Pulmonary artery endothelial cell (primary cell): ENCODE measurements around the gene NTM. TPM values are rescaled to one million over a fixed set of nuclear protein-coding genes. Genes with fewer than 3 reads are reported as not detected.

Experiments
- DNase-seq: peaks from one replicate; pipeline ENCODE4 v3.0.0-alpha.2; 2011; ENCODE audit warnings: low read depth, low spot score
- total RNA-seq: library from RNA; depleted of rRNA; stranded (reverse); fragments of >200 nt; gene quantifications from 2 replicates; pipeline ENCODE4 v1.2.3, GENCODE V29; 2014

NTM gene
- total RNA-seq, 1 donor from 2014 or later, result 2.6 TPM

DNA sequence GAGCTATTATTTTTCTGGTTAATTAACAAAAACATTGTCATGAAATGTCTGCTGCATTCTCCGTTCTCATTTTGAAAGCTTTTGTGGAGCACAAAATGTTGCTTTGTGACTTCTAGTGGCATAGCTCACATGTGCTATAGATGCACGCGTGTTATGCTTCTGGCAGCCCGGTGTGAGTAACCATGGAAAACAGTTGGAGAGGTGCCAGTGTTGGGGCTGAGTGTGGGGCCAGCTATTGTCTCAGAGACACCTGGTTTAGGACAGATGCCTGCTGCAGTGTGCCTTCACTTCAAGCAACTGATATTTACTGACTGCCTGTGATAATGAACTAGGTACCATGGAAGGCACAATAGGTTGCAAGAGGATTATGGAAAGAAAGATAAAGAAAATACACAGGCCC, 760.6 kb downstream of the NTM start:
- DNase-seq, result no peak

GRCh38 chr11:132131961-132132360, 761.5 kb downstream of the NTM start:
- no peak for DNase-seq

GRCh38 chr11:132134322-132134721, 763.9 kb downstream of the NTM start:
- DNase-seq, result no peak

DNA sequence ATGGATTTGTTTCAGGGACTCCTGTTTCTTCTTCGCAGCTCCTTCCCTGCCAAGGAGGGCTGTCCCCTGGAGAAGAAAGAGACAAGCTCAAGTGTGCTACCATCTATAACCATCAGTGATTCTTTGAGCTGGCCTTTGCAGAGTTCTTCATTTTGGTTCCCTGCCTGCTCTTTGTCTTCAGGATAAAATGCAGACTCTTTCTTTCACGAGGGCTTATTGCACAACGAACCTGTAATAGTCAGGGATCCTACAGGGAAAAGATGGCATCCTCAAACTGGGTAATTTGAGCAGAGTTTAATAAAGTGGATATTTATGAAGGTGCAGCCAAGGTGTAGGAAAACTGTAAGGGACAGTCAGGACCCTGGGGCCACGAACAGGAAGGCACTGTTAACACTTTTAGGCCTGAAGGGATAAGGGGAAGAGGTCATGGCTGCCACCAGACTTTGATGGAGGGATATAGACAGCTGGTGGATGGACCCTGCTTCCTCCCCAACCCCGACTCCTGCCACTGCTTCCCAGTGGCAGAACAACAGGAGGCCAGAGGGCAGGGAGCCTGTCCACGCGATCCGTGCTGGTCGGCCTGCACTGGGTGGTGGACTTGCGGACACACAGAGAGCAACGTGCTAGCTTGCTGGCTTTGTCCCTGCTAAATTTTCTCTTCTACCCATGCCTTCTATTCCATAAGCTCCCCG, 767.0 kb downstream of the NTM start:
- no peak for DNase-seq

GRCh38 chr11:132137981-132138313, 767.5 kb downstream of the NTM start:
- DNase-seq, result no peak

- no peak for DNase-seq
Observed at GRCh38 chr11:132139181-132139580, 768.8 kb downstream of the NTM start.

DNA sequence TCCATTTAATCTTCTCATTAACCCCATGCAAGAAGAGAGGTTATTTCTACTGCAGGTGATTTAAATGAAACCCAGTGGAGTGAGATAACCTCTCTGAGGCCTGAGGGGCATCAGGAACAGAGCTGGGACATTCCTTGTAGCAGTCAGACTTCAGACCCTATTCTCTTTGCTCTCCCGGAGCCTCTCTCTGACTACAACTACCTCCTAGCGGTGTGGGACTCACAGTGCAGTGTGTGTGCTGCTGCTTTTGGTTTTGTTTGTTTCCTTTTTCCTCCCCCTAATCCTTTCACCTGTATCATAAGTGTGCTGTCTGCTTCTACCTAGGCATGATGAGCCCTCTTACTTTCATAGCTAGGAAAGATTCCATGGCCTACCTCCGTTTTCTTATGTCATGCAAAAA, 769.6 kb downstream of the NTM start:
- DNase-seq, result no peak

DNA sequence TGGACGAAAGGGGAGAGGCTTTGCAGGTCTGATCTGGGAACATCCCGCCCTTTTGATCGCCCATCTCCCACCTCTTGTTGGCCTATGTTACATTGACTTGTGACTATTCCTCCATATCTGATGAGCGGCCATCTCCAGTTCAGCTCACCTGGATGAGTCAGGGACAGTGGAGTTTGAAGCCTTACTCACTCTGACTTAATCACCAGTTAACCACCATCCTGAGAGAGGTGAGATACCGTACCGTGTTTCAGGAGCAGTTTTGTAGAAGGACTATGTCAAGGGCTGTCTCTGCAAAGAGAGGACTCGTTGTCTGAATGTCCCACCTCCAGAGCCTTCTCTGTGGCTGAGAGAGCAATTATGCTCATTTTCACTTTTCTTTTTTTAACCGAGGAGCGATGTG, 771.7 kb downstream of the NTM start:
- no peak for DNase-seq

GRCh38 chr11:132142554-132142953, 772.1 kb downstream of the NTM start:
- no peak for DNase-seq

DNA sequence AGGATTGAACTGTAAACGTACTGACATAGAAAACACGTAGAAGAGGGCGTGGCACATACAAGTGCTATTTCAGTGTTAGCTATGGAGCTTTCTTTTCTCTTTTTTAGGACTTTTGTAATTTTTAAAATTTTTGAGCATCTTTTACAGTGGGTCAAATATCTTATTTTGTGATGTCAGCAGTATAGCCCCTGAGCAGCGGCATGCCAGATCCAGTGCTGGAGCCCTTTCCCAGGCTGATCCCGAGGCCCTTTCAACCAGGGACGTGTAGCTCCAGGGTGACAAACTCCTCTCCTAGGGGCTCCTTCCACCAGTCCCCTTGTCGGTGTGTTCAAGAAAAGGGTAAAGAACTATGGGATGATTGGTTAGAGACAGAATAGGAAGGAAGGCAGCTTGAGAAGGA, 777.0 kb downstream of the NTM start:
- DNase-seq, result no peak

DNA sequence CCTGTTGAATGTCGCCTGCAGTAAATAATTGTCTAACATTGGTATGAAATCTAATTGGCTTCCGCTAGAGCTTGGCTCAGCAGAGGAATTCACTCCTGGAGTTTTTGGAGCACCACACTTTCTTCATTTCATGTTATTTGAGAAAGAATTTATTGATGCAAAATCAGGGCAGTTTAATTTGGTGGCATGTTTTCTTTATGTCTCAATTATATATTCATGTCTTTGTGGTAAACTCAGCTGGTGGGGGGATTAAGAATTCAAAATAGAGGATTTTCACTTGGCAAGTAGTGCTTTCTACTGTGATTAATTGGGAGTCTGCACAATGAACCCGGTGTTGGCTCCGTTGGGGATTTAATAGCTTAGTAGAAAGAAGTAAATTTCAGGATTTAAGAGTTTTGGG, 784.4 kb downstream of the NTM start:
- DNase-seq, result no peak

GRCh38 chr11:132158091-132158490, 787.7 kb downstream of the NTM start:
- no peak for DNase-seq

DNA sequence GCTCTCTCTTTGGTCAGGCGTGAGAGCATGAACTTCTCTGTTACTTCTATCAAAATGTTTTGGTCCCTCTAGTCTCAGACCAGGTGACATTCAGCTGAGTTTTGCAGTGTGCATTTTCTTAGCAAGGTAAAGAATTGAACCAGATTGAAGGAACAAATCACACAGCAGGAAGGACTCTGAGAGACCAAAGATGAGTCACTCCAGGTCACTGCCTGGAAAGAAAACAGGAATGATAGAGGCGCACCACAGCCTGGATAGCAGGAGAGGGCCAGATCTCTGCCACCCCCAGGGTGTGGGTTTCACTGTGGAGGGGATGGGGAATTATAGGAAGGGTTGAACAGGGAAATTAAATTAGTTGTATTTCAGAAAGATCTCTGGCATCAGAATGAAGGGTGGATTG, 788.3 kb downstream of the NTM start:
- DNase-seq, result no peak

DNA sequence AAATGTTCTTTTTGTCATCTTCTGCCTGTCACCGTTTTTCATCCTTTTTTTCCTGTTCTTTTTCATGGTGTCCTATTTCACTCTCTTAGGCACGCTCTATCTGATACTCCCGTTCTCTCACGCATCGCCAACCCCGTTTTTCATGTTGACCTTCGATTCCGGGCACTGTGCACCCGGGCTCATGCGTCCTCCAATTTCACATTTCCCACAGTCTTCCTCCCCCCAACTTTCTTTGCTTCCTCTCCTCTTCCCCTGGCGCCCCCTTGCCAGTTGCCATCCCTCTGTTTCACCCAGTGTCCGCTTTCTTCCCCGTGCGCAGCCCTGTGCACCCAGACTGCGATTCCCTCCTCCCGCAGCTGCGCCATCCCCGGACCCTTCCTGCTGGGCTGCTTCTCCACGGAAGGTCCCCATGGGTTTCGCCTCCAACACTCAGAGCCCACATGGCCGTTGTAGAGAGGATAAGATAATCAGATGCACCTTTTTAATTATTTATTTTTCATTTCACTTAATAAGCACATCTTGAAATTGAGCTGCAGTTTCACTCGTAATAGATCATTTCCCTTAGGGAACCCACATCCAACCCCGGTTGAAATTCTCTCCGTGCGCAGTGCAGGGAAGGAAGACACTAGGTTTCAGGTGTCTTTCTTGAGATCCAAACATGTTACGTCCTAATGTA, 791.1 kb downstream of the NTM start:
- no peak for DNase-seq

GRCh38 chr11:132168344-132168981, 798.0 kb downstream of the NTM start:
- no peak for DNase-seq

DNA sequence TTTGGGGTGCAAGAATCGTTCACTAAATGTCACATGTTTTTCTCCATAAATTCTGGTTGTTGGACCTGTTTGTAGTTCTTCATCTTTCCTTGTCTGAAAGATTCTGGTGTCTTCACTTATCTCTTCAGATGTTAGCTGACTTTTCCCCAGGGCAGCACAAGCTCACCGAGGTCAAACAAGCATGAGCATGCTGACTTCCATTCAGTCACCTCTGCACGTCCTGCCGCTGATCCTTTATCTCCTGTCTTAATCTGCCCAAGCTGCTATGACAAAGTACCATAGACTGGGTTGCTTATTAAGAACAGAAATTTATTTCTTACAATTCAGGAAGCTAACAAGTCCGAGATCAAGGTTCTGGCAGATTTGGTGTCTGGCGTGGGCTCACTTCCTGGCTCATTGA, 800.6 kb downstream of the NTM start:
- no peak for DNase-seq

- DNase-seq, result no peak
Observed at GRCh38 chr11:132174362-132175255, 804.2 kb downstream of the NTM start.

GRCh38 chr11:132177106-132177505, 806.7 kb downstream of the NTM start:
- DNase-seq, result peak; percentile 2

DNA sequence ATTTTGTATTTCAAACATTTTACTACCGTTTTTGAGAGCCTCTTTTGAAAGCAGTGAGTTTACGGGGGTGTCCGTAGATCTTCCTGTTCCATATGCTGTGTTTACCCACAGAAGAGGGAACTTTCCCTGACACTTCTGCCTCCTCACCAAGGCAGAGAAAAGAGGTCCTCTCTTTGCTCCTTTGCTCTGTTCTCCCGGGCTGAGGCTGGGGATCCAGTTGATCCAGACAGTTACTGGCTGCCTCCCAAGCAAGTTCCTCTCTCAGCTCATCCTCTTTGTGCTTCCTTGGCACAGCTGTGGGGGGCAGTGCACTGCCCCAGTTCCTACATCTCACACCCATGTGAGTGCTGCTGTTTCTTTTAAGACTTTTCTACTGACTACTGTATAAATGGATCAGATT, 813.7 kb downstream of the NTM start:
- no peak for DNase-seq

- no peak for DNase-seq
Observed at GRCh38 chr11:132185726-132186592, 815.5 kb downstream of the NTM start.

- no peak for DNase-seq
Observed at GRCh38 chr11:132186699-132187098, 816.3 kb downstream of the NTM start.
